DMS53 treated with DMSO at 0.1 percent for 48 hours (cell line): ENCODE data around the gene MS4A5.
A peak's percentile ranks its signal among the peaks of the same experiment; 100 is the strongest.
"Not testable (repeated sequence)": the region's sequence is repeated elsewhere in the genome, so short reads cannot be mapped to it uniquely, and the experiment has no call there.

Experiments
- DNase-seq: peaks from one replicate; lab custom pipeline; 2025; ENCODE audit not compliant: unreplicated experiment; lab: John Stamatoyannopoulos, UW

MS4A5 gene

GRCh38 chr11:60429272-60429671 is at the start of gene MS4A5:
Gene MS4A5, plus strand, starts transcription at chr11:60429572. Its CDS starts 103 bp downstream, at chr11:60429675.
- no peak for DNase-seq

- DNase-seq, result no peak
Measured at GRCh38 chr11:60389279-60389910, 40.0 kb upstream of the MS4A5 start.

GRCh38 chr11:60390419-60390818 is 39.0 kb upstream of the MS4A5 start:
- DNase-seq, result no peak

GRCh38 chr11:60392361-60392760 is 37.0 kb upstream of the MS4A5 start:
- DNase-seq, result no peak

- no peak for DNase-seq
Measured at GRCh38 chr11:60393016-60393415, 36.4 kb upstream of the MS4A5 start.

GRCh38 chr11:60394666-60395380 is 34.5 kb upstream of the MS4A5 start:
- no peak for DNase-seq

GRCh38 chr11:60396382-60396781 is 33.0 kb upstream of the MS4A5 start, which contains the start of gene MS4A14:
Gene MS4A14, plus strand, starts transcription at chr11:60396459. Its CDS starts 120 bp downstream, at chr11:60396579.
- DNase-seq, result no peak

GRCh38 chr11:60396799-60397198 is 32.6 kb upstream of the MS4A5 start:
- no peak for DNase-seq

GRCh38 chr11:60420015-60420414 is 9.4 kb upstream of the MS4A5 start:
- DNase-seq, result no peak

GRCh38 chr11:60422609-60423008 is 6.8 kb upstream of the MS4A5 start:
- DNase-seq, result no peak

GRCh38 chr11:60428517-60428916 is 855 bp upstream of the MS4A5 start:
- peak; percentile 33 for DNase-seq

- no peak for DNase-seq
Measured at GRCh38 chr11:60431251-60431650, 1.9 kb downstream of the MS4A5 start.

GRCh38 chr11:60433401-60433800 is 4.0 kb downstream of the MS4A5 start:
- DNase-seq, result no peak

- DNase-seq, result no peak
Measured at GRCh38 chr11:60447070-60447469, 17.7 kb downstream of the MS4A5 start.

GRCh38 chr11:60447846-60448245 is 18.5 kb downstream of the MS4A5 start:
- no peak for DNase-seq

- DNase-seq, result not testable (repeated sequence)
Measured at GRCh38 chr11:60451185-60451584, 21.8 kb downstream of the MS4A5 start.

- DNase-seq, result no peak
Measured at GRCh38 chr11:60454212-60454611, 24.8 kb downstream of the MS4A5 start.

GRCh38 chr11:60455531-60456042 is 26.2 kb downstream of the MS4A5 start, which contains the start of gene MS4A1:
Gene MS4A1, plus strand, starts transcription at chr11:60455847. Its CDS starts 6,528 bp downstream, at chr11:60462375.
- no peak for DNase-seq

- DNase-seq, result no peak
Measured at GRCh38 chr11:60457576-60457975, 28.2 kb downstream of the MS4A5 start.

GRCh38 chr11:60459345-60459744 is 30.0 kb downstream of the MS4A5 start:
- DNase-seq, result no peak

- no peak for DNase-seq
Measured at GRCh38 chr11:60468829-60469228, 39.5 kb downstream of the MS4A5 start.

- peak; percentile 15 for DNase-seq
Measured at GRCh38 chr11:60469723-60470122, 40.4 kb downstream of the MS4A5 start.
